ENCODE results near the gene CACNB2.

The CACNB2 gene

GRCh38 chr10:18221123-18221522 is 80.9 kb downstream of the CACNB2 start:
- FAIRE-seq (no peak), DNase-seq (ENCODE audit: insufficient read length) (no peak)
- no peak for TF ChIP-seq TAF1 (IDR thresholded peaks at IDR 0.05; ENCODE audit: borderline replicate concordance, low read depth, low read length)
- no peak for TF ChIP-seq POLR2AphosphoS5 (IDR thresholded peaks at IDR 0.05; ENCODE audit: low read depth, low read length)
- no peak for TF ChIP-seq POLR2A (IDR thresholded peaks at IDR 0.05; ENCODE audit: low read depth, low read length)

GRCh38 chr10:18221882-18222281 is 81.7 kb downstream of the CACNB2 start:
- FAIRE-seq (no peak), DNase-seq (ENCODE audit: insufficient read length) (no peak)
- TF ChIP-seq TAF1 (IDR thresholded peaks at IDR 0.05; ENCODE audit: borderline replicate concordance, low read depth, low read length): no peak
- TF ChIP-seq POLR2A (IDR thresholded peaks at IDR 0.05; ENCODE audit: low read depth, low read length): no peak
- no peak for TF ChIP-seq POLR2AphosphoS5 (IDR thresholded peaks at IDR 0.05; ENCODE audit: low read depth, low read length)

GRCh38 chr10:18222866-18223265 is 82.6 kb downstream of the CACNB2 start:
- no peak for FAIRE-seq
- DNase-seq (ENCODE audit: insufficient read length): no peak
- TF ChIP-seq POLR2AphosphoS5 (IDR thresholded peaks at IDR 0.05; ENCODE audit: low read depth, low read length) (no peak), TAF1 (IDR thresholded peaks at IDR 0.05; ENCODE audit: borderline replicate concordance, low read depth, low read length) (no peak), POLR2A (IDR thresholded peaks at IDR 0.05; ENCODE audit: low read depth, low read length) (no peak)

- TF ChIP-seq POLR2AphosphoS5 (IDR thresholded peaks at IDR 0.05; ENCODE audit: low read depth, low read length): no peak
- TF ChIP-seq POLR2A (IDR thresholded peaks at IDR 0.05; ENCODE audit: low read depth, low read length): no peak
- TF ChIP-seq TAF1 (IDR thresholded peaks at IDR 0.05; ENCODE audit: borderline replicate concordance, low read depth, low read length): no peak
- FAIRE-seq: no peak
- no peak for DNase-seq (ENCODE audit: insufficient read length)
Measured at GRCh38 chr10:18223898-18224297, 83.7 kb downstream of the CACNB2 start.

- FAIRE-seq (no peak), DNase-seq (ENCODE audit: insufficient read length) (no peak)
- no peak for TF ChIP-seq TAF1 (IDR thresholded peaks at IDR 0.05; ENCODE audit: borderline replicate concordance, low read depth, low read length)
- no peak for TF ChIP-seq POLR2AphosphoS5 (IDR thresholded peaks at IDR 0.05; ENCODE audit: low read depth, low read length)
- TF ChIP-seq POLR2A (IDR thresholded peaks at IDR 0.05; ENCODE audit: low read depth, low read length): no peak
Measured at GRCh38 chr10:18224626-18225445, 84.6 kb downstream of the CACNB2 start.

GRCh38 chr10:18226336-18226735 is 86.1 kb downstream of the CACNB2 start:
- FAIRE-seq (no peak), DNase-seq (ENCODE audit: insufficient read length) (no peak)
- TF ChIP-seq TAF1 (IDR thresholded peaks at IDR 0.05; ENCODE audit: borderline replicate concordance, low read depth, low read length): no peak
- no peak for TF ChIP-seq POLR2AphosphoS5 (IDR thresholded peaks at IDR 0.05; ENCODE audit: low read depth, low read length)
- no peak for TF ChIP-seq POLR2A (IDR thresholded peaks at IDR 0.05; ENCODE audit: low read depth, low read length)

GRCh38 chr10:18229826-18230225 is 89.6 kb downstream of the CACNB2 start:
- FAIRE-seq (no peak), DNase-seq (ENCODE audit: insufficient read length) (no peak)
- TF ChIP-seq TAF1 (IDR thresholded peaks at IDR 0.05; ENCODE audit: borderline replicate concordance, low read depth, low read length) (no peak), POLR2A (IDR thresholded peaks at IDR 0.05; ENCODE audit: low read depth, low read length) (no peak), POLR2AphosphoS5 (IDR thresholded peaks at IDR 0.05; ENCODE audit: low read depth, low read length) (no peak)

- DNase-seq (ENCODE audit: insufficient read length) (no peak), FAIRE-seq (no peak)
- TF ChIP-seq POLR2AphosphoS5 (IDR thresholded peaks at IDR 0.05; ENCODE audit: low read depth, low read length): no peak
- TF ChIP-seq TAF1 (IDR thresholded peaks at IDR 0.05; ENCODE audit: borderline replicate concordance, low read depth, low read length): no peak
- TF ChIP-seq POLR2A (IDR thresholded peaks at IDR 0.05; ENCODE audit: low read depth, low read length): no peak
Measured at GRCh38 chr10:18230794-18231193, 90.6 kb downstream of the CACNB2 start.

GRCh38 chr10:18231480-18231879 is 91.3 kb downstream of the CACNB2 start:
- FAIRE-seq (no peak), DNase-seq (ENCODE audit: insufficient read length) (no peak)

GRCh38 chr10:18233775-18234174 is 93.6 kb downstream of the CACNB2 start:
- DNase-seq (ENCODE audit: insufficient read length) (no peak), FAIRE-seq (no peak)
- TF ChIP-seq POLR2AphosphoS5 (IDR thresholded peaks at IDR 0.05; ENCODE audit: low read depth, low read length): no peak
- no peak for TF ChIP-seq POLR2A (IDR thresholded peaks at IDR 0.05; ENCODE audit: low read depth, low read length)
- no peak for TF ChIP-seq TAF1 (IDR thresholded peaks at IDR 0.05; ENCODE audit: borderline replicate concordance, low read depth, low read length)

More at GRCh38 chr10:18231480-18231879, 91.3 kb downstream of the CACNB2 start:
- TF ChIP-seq POLR2AphosphoS5 (IDR thresholded peaks at IDR 0.05; ENCODE audit: low read depth, low read length) (no peak), TAF1 (IDR thresholded peaks at IDR 0.05; ENCODE audit: borderline replicate concordance, low read depth, low read length) (no peak), POLR2A (IDR thresholded peaks at IDR 0.05; ENCODE audit: low read depth, low read length) (no peak)

- no peak for FAIRE-seq
- no peak for TF ChIP-seq POLR2AphosphoS5 (IDR thresholded peaks at IDR 0.05; ENCODE audit: low read depth, low read length)
Measured at GRCh38 chr10:18235477-18235876, 95.3 kb downstream of the CACNB2 start.

GRCh38 chr10:18236756-18237155 is 96.5 kb downstream of the CACNB2 start:
- no peak for FAIRE-seq
- no peak for DNase-seq (ENCODE audit: insufficient read length)
- no peak for TF ChIP-seq POLR2AphosphoS5 (IDR thresholded peaks at IDR 0.05; ENCODE audit: low read depth, low read length)
- no peak for TF ChIP-seq TAF1 (IDR thresholded peaks at IDR 0.05; ENCODE audit: borderline replicate concordance, low read depth, low read length)
- no peak for TF ChIP-seq POLR2A (IDR thresholded peaks at IDR 0.05; ENCODE audit: low read depth, low read length)

More at GRCh38 chr10:18235477-18235876, 95.3 kb downstream of the CACNB2 start:
- no peak for DNase-seq (ENCODE audit: insufficient read length)
